ENCODE measurements around the gene PTPRG.
"Not testable (repeated sequence)": the region's sequence is repeated elsewhere in the genome, so short reads cannot be mapped to it uniquely, and the experiment has no call there.

Gene PTPRG

GRCh38 chr3:61794961-61795360, 233.6 kb downstream of the PTPRG start:
- no peak for DNase-seq (ENCODE audit: low read depth in 2 of 2)

GRCh38 chr3:61796088-61796680, 234.8 kb downstream of the PTPRG start:
- DNase-seq (ENCODE audit: low read depth in 2 of 2): no peak

DNA sequence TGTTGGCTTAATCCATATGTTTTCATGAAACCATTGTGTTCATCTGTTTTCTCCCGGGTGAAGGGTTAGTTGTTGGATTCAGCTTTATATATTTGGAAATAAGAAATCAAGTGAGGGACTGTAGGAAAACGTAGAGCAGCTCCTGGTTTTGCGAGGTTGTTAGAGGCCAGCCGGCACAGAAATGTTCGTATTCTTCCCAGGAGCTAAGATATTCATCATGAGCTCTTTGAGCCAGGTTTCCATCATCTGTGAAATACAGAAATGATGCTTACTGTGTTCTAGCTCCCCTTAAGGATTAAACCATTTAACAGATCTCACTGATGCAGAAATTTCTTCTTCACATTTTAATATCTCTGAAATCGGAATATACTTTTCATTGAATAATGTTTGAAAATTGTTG, 235.5 kb downstream of the PTPRG start:
- DNase-seq (ENCODE audit: low read depth in 2 of 2): no peak

- DNase-seq (ENCODE audit: low read depth in 2 of 2): no peak
Observed at GRCh38 chr3:61802772-61803171, 241.4 kb downstream of the PTPRG start.

- no peak for DNase-seq (ENCODE audit: low read depth in 2 of 2)
Observed at GRCh38 chr3:61803983-61804382, 242.6 kb downstream of the PTPRG start.

DNA sequence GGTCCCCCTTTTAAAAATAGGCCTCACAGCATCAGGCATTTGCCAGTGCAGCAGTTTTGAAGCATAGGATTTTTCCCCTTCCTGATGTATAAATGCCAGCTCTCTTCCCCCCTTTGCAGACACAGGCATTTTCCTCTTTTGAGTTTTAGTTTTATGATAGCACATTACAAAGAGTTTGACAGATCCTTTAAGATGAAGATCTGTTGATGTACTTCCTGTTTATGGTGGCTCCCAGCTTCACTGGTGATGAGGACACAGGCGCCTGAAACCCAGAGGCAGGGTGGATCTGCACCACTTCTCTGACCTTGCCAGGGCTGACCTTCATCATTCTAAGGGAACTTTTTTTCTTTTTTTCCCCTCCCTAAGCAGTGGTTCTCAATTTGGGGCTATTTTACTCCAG, 243.4 kb downstream of the PTPRG start:
- no peak for DNase-seq (ENCODE audit: low read depth in 2 of 2)

DNA sequence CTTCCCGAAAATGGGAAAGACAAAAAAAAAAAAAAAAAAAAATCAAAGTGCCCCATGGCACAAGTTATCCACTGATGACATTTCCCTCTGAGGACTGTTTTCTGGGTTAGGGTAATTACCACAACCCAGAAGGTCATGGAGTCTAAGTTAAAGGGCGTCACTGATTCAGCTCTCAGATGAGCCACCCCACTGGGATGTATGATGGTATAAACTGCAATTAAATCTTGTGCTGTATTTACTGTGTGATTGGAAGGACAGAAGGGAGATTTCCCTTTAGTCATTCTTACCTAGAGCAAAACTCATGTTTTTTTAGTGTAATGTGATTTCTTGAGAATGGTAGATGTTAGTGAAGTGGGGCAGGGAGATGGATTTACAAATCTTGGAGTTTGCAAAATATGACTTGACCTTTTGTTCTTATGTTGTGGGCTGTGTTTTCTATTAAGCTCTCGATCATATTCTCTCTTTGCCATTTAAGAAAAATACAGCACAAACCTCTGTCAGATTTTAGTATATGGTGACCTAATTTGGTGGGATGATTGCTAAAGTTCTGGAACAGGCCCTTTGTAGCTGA, 244.2 kb downstream of the PTPRG start:
- DNase-seq (ENCODE audit: low read depth in 2 of 2): no peak

- DNase-seq (ENCODE audit: low read depth in 2 of 2): no peak
Observed at GRCh38 chr3:61806810-61807209, 245.4 kb downstream of the PTPRG start.

- peak; percentile 25 to 30 for DNase-seq (ENCODE audit: low read depth in 2 of 2)
Observed at GRCh38 chr3:61807865-61808276, 246.5 kb downstream of the PTPRG start.

GRCh38 chr3:61808526-61808925, 247.2 kb downstream of the PTPRG start:
- no peak for DNase-seq (ENCODE audit: low read depth in 2 of 2)

- DNase-seq (ENCODE audit: low read depth in 2 of 2): no peak
Observed at GRCh38 chr3:61808999-61809398, 247.6 kb downstream of the PTPRG start.

DNA sequence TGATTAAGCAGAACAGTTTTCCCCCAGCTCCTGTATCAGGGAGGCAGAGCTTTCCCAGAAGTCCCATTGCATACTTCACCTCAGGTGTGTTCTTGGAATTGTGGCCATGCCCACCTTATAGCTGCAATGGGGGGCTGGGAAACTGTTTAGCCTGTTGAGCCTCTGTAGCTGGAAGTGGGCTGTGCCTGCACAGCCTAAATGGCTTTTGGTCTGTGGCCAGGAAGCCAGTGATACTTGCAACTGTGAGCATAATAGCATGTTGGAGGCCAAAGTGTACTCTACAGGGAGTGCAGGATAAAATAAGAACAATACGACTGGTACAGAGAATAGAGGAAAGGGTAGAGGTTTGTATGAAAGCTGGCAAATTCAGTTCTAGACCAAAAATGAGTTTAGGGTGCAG, 248.5 kb downstream of the PTPRG start:
- DNase-seq (ENCODE audit: low read depth in 2 of 2): no peak

- DNase-seq (ENCODE audit: low read depth in 2 of 2): no peak
Observed at GRCh38 chr3:61810953-61811497, 249.7 kb downstream of the PTPRG start.

DNA sequence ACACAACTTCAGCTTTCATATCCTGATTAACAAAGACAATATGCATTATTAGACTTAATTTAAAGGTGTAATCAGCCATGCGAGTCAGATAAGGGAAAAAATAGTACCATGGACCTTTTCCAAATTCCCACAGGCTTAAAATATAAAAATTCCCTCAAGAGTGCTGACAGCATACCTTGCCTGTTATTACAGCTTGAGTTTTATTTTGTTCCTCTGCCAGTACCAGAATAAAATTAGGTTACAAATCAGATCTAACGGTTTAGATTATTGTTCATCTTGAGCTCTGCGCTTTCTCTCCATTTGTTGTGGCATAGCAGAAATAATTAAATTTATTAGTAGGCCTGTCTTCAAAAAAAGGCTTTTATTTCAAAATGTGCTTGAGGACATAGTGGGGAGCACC, 250.3 kb downstream of the PTPRG start:
- DNase-seq (ENCODE audit: low read depth in 2 of 2): no peak

- DNase-seq (ENCODE audit: low read depth in 2 of 2): no peak
Observed at GRCh38 chr3:61812085-61812484, 250.7 kb downstream of the PTPRG start.

DNA sequence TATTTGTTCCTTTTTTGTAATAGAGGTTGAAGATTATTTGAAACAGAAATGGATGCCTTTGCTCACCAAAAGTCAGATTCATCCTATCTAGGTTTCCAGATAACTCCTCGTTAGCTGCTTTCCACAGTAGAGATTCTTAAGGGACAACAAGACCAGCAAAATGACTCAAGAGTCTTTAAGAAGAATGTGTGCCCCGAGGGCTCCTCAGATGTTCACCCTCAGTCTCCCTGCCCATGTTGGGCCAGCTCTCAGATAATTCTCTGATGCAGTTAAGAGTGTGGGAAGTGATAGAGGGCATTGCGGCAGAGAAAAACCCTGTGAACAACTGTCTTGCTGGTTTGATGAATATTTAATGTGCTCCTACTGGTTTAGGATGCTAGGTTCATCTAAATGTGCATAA, 251.1 kb downstream of the PTPRG start:
- no peak for DNase-seq (ENCODE audit: low read depth in 2 of 2)

DNA sequence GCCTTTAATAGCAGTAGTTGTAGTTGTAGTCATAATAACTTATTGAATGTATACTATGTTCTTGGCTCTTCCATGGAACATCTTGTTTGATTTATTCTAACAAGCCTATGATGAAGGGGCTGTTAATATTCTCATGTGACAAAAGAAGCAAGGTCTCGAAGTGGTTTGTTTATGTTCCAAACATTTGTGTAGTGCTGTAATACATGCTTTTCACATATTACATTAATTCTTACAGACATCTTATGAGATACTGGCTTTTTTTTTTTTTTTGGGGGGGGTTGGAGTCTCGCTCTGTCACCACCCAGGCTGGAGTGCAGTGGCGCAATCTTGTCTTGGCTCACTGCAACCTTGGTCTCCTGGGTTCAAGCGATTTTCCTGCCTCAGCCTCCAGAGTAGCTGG, 252.3 kb downstream of the PTPRG start:
- DNase-seq (ENCODE audit: low read depth in 2 of 2): peak; percentile 69 to 77

- DNase-seq (ENCODE audit: low read depth in 2 of 2): no peak
Observed at GRCh38 chr3:61814674-61815073, 253.3 kb downstream of the PTPRG start.

GRCh38 chr3:61816304-61816703, 254.9 kb downstream of the PTPRG start:
- DNase-seq (ENCODE audit: low read depth in 2 of 2): not testable (repeated sequence)

GRCh38 chr3:61819861-61820260, 258.5 kb downstream of the PTPRG start:
- DNase-seq (ENCODE audit: low read depth in 2 of 2): no peak

DNA sequence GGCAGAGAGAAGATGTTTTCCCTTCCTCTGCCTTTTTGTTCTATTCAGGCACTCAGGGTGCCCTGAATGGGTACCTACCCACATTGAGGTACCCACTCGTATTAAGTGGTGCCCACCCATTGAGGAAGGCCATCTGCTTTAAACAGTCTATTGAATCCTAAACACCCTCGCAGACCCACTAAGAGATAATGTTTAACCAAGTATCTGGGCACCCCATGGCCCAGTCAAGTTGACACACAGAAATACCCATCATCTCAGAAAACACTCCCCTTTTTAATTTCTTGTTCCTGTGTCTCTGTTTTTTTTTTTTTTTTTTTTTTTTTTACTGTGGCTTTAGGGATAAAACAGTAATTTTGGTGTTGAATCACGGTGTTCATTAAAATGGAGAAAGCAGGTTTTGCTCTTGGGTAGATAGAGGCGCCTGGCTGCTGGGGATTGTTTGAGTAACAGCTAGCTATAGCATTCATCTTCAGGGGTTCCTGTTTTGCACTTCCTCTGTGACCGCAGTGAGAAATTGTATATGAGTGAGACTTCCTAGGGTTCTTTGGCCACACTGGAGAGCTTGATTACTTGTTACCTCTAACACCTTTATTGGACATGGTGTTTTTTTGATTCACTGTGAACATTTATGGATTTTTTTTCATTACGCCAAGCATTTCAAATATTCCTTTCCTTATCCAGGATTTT, 259.1 kb downstream of the PTPRG start:
- no peak for DNase-seq (ENCODE audit: low read depth in 2 of 2)

- peak; percentile 74 to 80 for DNase-seq (ENCODE audit: low read depth in 2 of 2)
Observed at GRCh38 chr3:61821823-61822251, 260.5 kb downstream of the PTPRG start.

GRCh38 chr3:61822588-61822987, 261.2 kb downstream of the PTPRG start:
- DNase-seq (ENCODE audit: low read depth in 2 of 2): no peak
